Esophagus muscularis mucosa (tissue), 4 donors: ENCODE data around the gene OPRL1.
"Not testable (repeated sequence)": the region's sequence is repeated elsewhere in the genome, so short reads cannot be mapped to it uniquely, and the experiment has no call there.

ENCODE experiments used
- CTCF ChIP-seq, 3 experiments: fragments of 200-600 bp in 2 of 3; fragments of 450-650 bp in 1 of 3; sonication (generic) in 2 of 3; IDR thresholded peaks; one replicate each; pipeline ENCODE4 v1.5.1; 2017 to 2019; ENCODE audit warnings: antibody characterized with exemption in 3 of 3, mild to moderate bottlenecking in 2 of 3, moderate library complexity in 1 of 3
- EP300 ChIP-seq: sonication (generic); formaldehyde crosslinking; IDR thresholded peaks from one replicate; pipeline ENCODE4 v1.6.1; 2017; ENCODE audit warnings: antibody characterized with exemption
- POLR2A ChIP-seq: fragments of 450-650 bp; IDR thresholded peaks from one replicate; pipeline ENCODE4 v1.6.1; 2017; ENCODE audit warnings: antibody characterized with exemption, moderate library complexity, mild to moderate bottlenecking, low read depth
- POLR2AphosphoS5 ChIP-seq, 2 donors: sonication (generic); formaldehyde crosslinking; IDR thresholded peaks; one replicate each; pipeline ENCODE4 v1.6.1; 2017; ENCODE audit warnings: antibody characterized with exemption in 2 of 2

GRCh38 chr20:64117432-64117777 is 37.5 kb downstream of the OPRL1 start:
- TF ChIP-seq EP300; CTCF (IDR thresholded peaks at IDR 0.05); POLR2A; POLR2AphosphoS5 (IDR thresholded peaks at IDR 0.05): not testable (repeated sequence)
